GM18951 (cell line): ENCODE data around the gene LBX2.
A peak's percentile ranks its signal among the peaks of the same experiment; 100 is the strongest.

Experiments used
- POLR2A ChIP-seq: IDR thresholded peaks from 4 replicates; pipeline ENCODE4 v1.6.1; 2011; ENCODE audit warnings: mild to moderate bottlenecking; ENCODE audit not compliant: insufficient read length, insufficient read depth; ENCODE audit errors: extremely low read depth
- in situ Hi-C: fragments of 300-500 bp; cut with MboI; formaldehyde crosslinking; loops from one replicate; pipeline ENCODE4 v1.12.0; 2022; ENCODE audit warnings: low sequenced_read_pairs, mixed read lengths, inconsistent platforms; ENCODE audit not compliant: unreplicated experiment

The LBX2 gene

DNA sequence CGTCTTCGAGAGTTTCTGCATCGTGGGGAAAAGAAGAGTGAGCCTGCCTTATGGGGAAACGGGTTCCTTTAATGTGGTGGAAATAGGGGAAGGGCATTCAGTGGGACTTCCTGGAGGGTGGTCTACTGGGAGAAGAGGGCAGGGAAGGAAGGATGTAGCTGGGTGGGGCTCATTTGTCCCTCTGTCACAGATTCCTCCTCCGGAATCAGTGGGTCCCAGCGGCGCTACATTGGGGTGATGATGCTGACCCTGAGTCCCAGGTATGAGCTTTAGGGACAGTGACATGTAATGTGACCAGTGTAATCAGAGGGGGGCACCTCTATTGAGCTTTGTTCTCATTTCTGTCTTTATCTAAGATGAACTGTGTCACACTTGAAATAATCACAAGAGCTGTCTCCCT, 32.3 kb upstream of the LBX2 start:
- no peak for TF ChIP-seq POLR2A
- in situ Hi-C loops, result no loop called here

DNA sequence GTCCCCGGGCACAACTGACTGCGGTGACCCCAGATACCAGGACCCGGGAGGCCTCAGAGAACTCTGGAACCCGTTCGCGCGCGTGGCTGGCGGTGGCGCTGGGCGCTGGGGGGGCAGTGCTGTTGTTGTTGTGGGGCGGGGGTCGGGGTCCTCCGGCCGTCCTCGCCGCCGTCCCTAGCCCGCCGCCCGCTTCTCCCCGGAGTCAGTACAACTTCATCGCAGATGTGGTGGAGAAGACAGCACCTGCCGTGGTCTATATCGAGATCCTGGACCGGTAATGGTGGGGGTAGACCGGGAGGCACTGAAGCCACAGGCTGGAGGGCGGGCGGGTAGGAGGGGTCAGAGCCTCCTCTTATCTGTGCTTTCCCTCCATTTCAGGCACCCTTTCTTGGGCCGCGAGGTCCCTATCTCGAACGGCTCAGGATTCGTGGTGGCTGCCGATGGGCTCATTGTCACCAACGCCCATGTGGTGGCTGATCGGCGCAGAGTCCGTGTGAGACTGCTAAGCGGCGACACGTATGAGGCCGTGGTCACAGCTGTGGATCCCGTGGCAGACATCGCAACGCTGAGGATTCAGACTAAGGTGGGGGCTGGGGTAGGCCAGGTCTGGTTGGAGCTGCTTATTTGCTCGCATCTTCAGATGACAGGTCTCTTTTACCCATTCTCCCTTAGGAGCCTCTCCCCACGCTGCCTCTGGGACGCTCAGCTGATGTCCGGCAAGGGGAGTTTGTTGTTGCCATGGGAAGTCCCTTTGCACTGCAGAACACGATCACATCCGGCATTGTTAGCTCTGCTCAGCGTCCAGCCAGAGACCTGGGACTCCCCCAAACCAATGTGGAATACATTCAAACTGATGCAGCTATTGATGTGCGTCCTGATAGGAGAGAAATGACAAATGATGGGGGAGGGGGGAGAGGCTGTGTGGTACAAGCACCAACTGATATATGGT, 31.1 kb upstream of the LBX2 start:
- peak; percentile 57 for TF ChIP-seq POLR2A
- in situ Hi-C loops, result no loop called here

DNA sequence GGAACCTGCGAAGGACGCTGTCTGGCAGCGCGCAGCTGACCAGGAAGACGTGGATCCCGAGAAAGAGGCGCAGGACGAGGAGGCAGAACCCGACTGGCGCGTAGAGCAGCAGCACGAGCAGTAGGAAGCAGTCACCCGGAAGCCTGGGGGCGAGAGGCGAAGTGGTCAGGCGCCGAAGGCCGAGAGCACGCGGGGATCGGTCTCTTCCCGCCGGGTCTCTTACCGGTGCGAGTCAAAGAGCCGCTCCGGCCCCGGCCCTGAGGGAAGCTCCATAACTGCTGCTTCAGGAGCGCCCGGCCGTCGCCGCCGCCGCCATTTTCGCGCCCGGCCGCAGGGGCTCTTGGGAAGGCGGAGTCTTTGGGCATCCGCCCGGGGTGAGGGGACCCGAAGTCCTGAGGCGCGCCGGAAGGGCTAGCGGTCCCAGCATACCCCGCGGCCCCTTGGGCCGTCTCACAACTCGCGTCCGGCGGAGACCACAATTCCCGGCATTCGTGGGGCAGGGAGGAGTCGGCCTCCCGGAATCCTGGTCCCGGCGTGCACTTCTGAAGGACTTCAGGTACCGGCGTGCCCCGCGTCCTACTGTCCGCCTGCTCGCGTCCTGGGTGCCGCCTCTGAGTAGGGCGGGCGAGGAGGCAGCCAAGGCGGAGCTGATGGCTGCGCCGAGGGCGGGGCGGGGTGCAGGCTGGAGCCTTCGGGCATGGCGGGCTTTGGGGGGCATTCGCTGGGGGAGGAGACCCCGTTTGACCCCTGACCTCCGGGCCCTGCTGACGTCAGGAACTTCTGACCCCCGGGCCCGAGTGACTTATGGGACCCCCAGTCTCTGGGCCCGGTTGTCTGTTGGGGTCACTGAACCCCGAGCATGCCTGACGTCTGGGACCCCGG, 30.2 kb upstream of the LBX2 start, which contains the start of the genes AUP1 and HTRA2:
AUP1 (minus strand) TSS at position 350 of the 882 bp plus-strand sequence; CDS start at position 273, 77 bp downstream.
HTRA2 (plus strand) TSS at position 577 of the 882 bp plus-strand sequence; CDS start at position 651, 74 bp downstream.
- TF ChIP-seq POLR2A, result peak; percentile 97

DNA sequence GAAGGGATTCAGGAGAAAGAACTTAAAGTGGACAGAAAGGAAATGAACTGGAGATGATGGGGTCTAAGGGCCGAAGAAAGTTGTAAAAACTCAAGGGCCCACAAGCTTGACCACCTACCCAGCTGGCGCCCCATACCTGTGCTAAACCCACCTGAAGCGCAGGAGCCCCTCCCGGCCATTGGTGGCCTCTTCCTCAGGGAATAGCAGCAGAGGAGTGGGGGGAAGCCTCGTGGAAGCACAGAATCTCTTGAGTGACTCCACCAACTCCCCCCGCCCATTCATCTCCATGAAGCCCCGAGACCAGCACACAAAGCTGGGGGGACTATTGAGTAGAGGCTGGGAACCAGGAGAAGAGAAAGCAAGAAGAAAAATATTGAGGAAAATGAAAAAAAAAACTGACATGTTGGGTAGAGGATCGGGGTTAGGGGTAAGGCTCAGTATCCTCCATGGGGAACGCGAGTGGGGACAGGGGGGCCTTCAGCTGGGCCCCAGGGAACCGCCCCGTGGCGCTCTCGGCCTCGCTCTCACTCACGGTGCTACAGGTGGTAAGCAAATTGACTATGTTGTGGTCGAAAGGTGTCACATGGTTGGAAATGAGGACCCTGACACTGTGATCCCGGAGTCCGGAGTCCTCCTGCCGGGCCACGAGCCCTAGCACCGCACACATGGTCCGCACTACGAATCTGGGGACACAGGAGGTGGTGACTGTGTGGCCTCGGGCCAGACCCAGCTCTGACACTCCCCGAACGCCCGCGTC, 29.4 kb upstream of the LBX2 start:
- TF ChIP-seq POLR2A, result no peak
- in situ Hi-C loops, result no loop called here

More for the DNA sequence above, 30.2 kb upstream of the LBX2 start, which contains the start of the genes AUP1 and HTRA2:
- in situ Hi-C loops, result no loop called here

DNA sequence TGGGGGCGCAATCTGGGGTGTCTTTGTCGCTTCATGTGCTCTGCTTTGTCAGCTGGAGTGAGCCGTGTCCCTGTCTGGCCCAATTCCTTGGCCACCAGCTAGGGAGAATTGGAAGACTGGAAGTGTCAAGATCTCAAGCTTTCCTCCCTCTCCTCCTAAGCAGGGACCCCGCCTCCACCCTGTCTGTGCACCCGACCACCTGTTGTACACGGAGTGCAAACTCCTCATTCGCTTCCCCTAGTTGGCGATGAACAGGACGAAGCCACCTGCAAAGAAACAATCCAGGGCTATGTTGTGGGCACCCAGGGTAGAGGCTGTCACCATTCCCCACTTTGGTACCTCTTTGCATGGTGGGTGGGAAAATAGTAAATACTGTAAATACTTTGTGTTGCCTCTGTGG, 28.3 kb upstream of the LBX2 start:
- TF ChIP-seq POLR2A, result no peak
- in situ Hi-C loops, result no loop called here

DNA sequence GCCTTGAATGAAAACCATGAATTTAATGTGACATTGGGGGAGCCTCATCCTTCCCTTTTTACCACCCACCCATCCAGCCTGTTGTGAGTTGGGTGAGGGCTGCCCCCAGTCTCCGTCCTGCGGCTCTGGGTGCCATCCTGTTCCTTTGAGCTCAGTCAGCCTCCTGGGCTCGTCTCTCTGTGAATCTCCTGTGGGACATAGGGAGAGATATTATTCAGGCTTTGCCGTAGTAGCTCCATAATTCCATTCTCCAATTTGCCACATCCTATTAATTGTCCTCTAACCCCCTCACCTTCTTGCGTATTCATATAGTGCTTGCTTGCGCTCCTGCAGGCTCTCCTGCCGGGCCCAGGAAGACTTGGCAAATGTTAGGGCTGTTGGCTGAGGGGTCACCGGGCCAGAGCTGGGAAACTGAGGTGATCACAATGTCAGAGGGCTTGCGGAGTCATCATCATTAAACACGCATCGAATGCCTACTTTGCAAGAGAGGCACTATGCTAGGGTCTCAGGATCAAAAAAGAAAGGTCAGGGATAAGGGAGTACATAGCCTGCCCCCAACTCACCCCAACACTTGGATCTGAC, 27.3 kb upstream of the LBX2 start:
- no peak for TF ChIP-seq POLR2A
- in situ Hi-C loops, result no loop called here

DNA sequence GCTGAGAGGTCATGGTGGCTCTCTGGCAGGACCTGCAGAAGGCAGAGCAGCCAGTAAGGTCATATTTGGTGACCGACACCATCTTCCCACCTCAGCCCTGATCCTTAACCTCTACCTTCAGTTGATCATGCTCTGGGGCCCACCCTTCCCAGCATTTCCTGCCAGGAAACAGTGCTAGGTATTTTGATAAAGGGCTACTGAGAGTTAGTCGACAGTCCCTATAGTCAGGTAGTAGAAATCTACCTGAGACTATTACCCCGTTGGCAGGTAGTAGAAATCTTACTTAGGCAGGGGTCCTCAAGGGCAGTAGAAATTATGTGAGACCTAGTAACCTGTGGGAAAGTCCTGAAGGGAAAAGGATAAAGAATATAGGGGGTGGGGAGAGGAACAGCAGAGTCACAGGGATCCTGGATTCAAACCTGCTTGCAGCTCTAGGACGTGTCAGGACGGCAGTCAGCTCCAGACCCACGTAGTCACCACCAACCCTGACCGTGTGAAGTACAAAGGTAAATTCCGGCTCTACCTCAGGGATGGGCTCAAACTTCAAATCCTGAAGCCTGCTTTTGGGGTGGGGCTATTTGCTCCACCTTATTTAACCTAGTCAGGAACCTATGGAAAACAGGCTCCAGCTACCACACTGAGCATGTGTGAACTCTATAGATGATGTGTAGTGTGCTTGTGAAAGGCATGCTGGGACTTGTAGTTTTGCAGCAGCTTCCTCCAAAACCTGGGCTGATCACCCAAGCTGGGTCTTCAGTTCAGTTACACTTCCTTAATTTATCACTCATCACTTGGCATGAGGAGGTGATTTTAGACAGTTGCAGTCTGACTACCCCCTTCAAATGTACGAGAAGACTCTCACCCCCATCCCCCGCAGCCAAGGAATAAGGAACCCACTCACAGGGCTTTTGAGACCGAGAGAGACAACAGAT, 26.6 kb upstream of the LBX2 start, which contains the start of gene DQX1:
DQX1 (minus strand) TSS at position 515 of the 932 bp plus-strand sequence; CDS start at position 13, 502 bp downstream.
- no peak for TF ChIP-seq POLR2A
- in situ Hi-C loops, result no loop called here

DNA sequence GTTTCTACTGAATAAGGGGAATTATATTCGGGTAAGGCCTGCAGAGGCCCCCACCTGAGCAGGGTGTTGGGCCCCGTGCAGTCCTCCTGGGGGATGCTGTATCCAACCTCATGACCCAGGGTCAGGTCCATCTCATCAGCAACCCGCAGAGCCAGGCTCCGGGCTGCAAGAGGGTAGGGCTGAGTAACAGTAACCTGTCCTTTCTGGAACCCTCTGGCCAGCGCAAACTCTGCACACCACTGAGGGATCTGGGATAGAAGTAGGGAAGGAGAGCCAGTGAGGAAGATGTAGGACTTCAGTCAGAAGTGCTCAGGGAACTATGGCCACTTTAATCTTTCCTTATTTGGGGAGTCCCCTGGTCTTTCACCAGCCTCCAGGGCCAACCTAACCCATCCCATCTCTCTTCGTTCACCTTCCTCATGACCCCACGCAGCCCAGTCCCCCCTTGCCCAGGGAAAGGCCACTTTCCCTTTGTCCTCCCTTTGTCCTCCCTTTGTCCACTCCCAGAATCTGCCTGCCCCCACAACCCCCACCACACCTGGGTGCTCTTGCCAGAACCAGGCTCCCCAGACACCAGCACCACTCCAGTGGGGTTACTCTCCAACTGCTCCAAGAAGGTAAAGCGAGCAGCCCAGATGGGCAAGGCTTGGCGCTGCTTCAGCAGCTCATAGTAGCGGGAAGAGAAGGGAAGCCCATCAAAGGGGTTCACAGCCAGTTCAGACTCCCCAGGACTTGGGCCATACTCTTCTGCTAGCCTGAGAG, 25.7 kb upstream of the LBX2 start:
- in situ Hi-C loops, result no loop called here
- no peak for TF ChIP-seq POLR2A

DNA sequence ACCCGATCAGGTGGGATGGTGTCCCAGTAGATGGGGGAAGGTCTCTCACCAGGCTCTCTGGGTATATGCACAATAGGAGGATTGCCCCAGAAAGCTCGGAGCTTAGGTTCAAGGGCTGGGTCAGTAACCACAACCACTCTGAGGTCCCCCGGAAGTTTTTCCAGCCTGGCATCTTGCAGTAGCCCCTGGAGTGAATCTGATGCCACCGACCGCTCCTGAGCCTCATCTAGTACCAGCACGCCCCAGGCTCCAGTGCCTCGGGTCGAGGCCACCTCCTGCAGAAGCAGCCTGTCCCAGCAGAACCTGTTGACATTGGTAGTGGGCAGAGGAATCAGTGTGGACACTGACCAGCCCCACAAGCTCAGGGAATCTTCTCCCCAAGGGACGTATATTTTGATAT, 24.6 kb upstream of the LBX2 start:
- no peak for TF ChIP-seq POLR2A
- in situ Hi-C loops, result no loop called here

DNA sequence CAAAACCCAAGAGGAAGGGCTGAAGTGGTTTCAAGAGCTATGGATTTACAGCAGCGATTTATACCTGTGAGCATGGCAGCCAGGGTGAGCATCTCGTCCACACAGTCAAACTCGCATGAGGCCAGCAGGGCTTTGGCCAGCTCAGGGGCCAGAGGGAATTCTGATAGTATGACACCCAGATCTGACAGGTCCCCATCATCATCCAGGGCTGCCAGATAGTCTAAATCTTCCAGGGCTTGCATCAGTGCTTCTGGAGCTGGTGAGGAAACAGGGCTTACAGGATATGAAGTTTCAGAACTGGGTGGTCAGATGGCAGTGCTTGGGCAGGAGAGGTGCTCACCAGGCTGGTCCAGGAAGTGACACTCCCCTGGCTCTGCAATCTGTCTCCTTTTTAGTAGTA, 23.1 kb upstream of the LBX2 start:
- no peak for TF ChIP-seq POLR2A
- in situ Hi-C loops, result no loop called here

DNA sequence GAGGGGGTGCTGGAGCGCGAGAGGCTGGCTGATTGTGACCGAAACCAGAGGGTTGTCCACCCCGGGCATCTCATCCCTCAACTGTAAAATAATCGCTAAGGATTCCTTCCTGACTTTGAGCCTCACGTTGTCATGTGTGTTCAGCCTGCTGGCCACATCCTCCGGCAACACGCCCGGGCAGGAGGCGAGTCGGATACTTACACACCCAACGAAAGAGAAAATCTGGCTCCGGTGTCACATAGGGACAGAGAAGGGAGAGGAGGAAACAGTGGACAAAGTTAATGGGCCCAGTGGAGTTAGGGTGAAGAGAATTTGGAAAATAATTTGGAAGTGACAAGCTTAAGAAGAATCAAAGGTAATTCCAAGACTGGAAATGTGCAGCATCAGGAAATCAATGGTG, 17.2 kb upstream of the LBX2 start:
- no peak for TF ChIP-seq POLR2A
- in situ Hi-C loops, result no loop called here
